HTERT RPE-1 (cell line): ENCODE data around the gene RNASE11.
"Not testable (repeated sequence)": the region's sequence is repeated elsewhere in the genome, so short reads cannot be mapped to it uniquely, and the experiment has no call there.

ENCODE experiments used
- in situ Hi-C: fragments of 300-500 bp; cut with MboI; formaldehyde crosslinking; loops from 4 replicates; pipeline ENCODE4 v1.14.3; 2020; ENCODE audit warnings: low sequenced_read_pairs

The RNASE11 gene

GRCh38 chr14:20614038-20614840 is 26.4 kb upstream of the RNASE11 start:
- in situ Hi-C loops, result no loop called here

- in situ Hi-C loops, result no loop called here
Observed at GRCh38 chr14:20613094-20614037, 25.6 kb upstream of the RNASE11 start.

GRCh38 chr14:20612403-20612802 is 24.6 kb upstream of the RNASE11 start:
- in situ Hi-C loops, result no loop called here

- in situ Hi-C loops, result no loop called here
Observed at GRCh38 chr14:20611277-20611676, 23.5 kb upstream of the RNASE11 start.

GRCh38 chr14:20610002-20610765 is 22.4 kb upstream of the RNASE11 start:
- in situ Hi-C loops, result no loop called here

- in situ Hi-C loops, result no loop called here
Observed at GRCh38 chr14:20609215-20610001, 21.6 kb upstream of the RNASE11 start.

GRCh38 chr14:20608383-20609110 is 20.7 kb upstream of the RNASE11 start:
- in situ Hi-C loops, result no loop called here

- in situ Hi-C loops, result no loop called here
Observed at GRCh38 chr14:20607617-20608016, 19.8 kb upstream of the RNASE11 start.

- in situ Hi-C loops, result no loop called here
Observed at GRCh38 chr14:20606902-20607242, 19.1 kb upstream of the RNASE11 start.

GRCh38 chr14:20606190-20606901 is 18.5 kb upstream of the RNASE11 start:
- in situ Hi-C loops, result no loop called here

GRCh38 chr14:20603813-20604690 is 16.3 kb upstream of the RNASE11 start:
- in situ Hi-C loops, result no loop called here

GRCh38 chr14:20602583-20602982 is 14.8 kb upstream of the RNASE11 start:
- in situ Hi-C loops, result no loop called here

- in situ Hi-C loops, result no loop called here
Observed at GRCh38 chr14:20601522-20601921, 13.7 kb upstream of the RNASE11 start.

GRCh38 chr14:20597108-20597507 is 9.3 kb upstream of the RNASE11 start:
- in situ Hi-C loops, result no loop called here

- in situ Hi-C loops, result not testable (repeated sequence)
Observed at GRCh38 chr14:20595726-20596125, 7.9 kb upstream of the RNASE11 start.

GRCh38 chr14:20592574-20592973 is 4.8 kb upstream of the RNASE11 start:
- in situ Hi-C loops, result no loop called here

- in situ Hi-C loops, result no loop called here
Observed at GRCh38 chr14:20591235-20591634, 3.4 kb upstream of the RNASE11 start, which contains the start of gene RNASE12. Gene RNASE12 (minus strand): TSS chr14:20591376. CDS start chr14:20590723, 653 bp downstream.

- in situ Hi-C loops, result no loop called here
Observed at GRCh38 chr14:20583908-20584307, 3.9 kb downstream of the RNASE11 start.
